Mesenchymal stem cell (in vitro differentiated cells and primary cell): ENCODE data around the gene RNPS1.

Experiments
- DNase-seq: peaks from one replicate; pipeline ENCODE4 v3.0.0-alpha.2; 2013
- H2AFZ ChIP-seq: one replicate; pipeline ENCODE4 v1.6.1; 2013; ENCODE audit warnings: low read depth, mild to moderate bottlenecking, control low read depth, inconsistent platforms, low read length, moderate library complexity
- H2AK5ac ChIP-seq: 2 replicates; pipeline ENCODE4 v1.6.1; 2013; ENCODE audit warnings: low read length, moderate library complexity, mild to moderate bottlenecking, inconsistent platforms; ENCODE audit not compliant: severe bottlenecking
- H2BK120ac ChIP-seq: one replicate; pipeline ENCODE4 v1.6.1; 2013; ENCODE audit warnings: low read depth, mild to moderate bottlenecking, inconsistent platforms, low read length, moderate library complexity
- H2BK12ac ChIP-seq, 2 experiments: one replicate each; pipeline ENCODE4 v1.6.1; 2013; ENCODE audit warnings: inconsistent platforms in 2 of 2, low read length in 2 of 2, mild to moderate bottlenecking in 2 of 2, moderate library complexity in 2 of 2, control low read depth in 1 of 2
- H2BK15ac ChIP-seq: one replicate; pipeline ENCODE4 v1.6.1; 2013; ENCODE audit warnings: mild to moderate bottlenecking, low read depth, inconsistent platforms; ENCODE audit not compliant: poor library complexity, severe bottlenecking
- H2BK5ac ChIP-seq: 2 replicates; pipeline ENCODE4 v1.6.1; 2013; ENCODE audit warnings: low read depth, mild to moderate bottlenecking, low read length, control low read depth, inconsistent platforms; ENCODE audit not compliant: poor library complexity, severe bottlenecking
- H3K14ac ChIP-seq, 2 experiments: one replicate each; pipeline ENCODE4 v1.6.1; 2013; ENCODE audit warnings: inconsistent platforms in 2 of 2, low read length in 2 of 2, control low read depth in 1 of 2, mild to moderate bottlenecking in 1 of 2, moderate library complexity in 1 of 2
- H3K18ac ChIP-seq, 2 experiments: one replicate each; pipeline ENCODE4 v1.6.1; 2013; ENCODE audit warnings: inconsistent platforms in 2 of 2, low read length in 2 of 2, control low read depth in 1 of 2, low read depth in 1 of 2, mild to moderate bottlenecking in 1 of 2
- H3K23ac ChIP-seq, 2 experiments: one replicate each; pipeline ENCODE4 v1.6.1; 2013; ENCODE audit warnings: inconsistent platforms in 2 of 2, low read length in 2 of 2, mild to moderate bottlenecking in 2 of 2, moderate library complexity in 2 of 2, control low read depth in 1 of 2
- H3K27ac ChIP-seq: 2 replicates; pipeline ENCODE4 v1.5.1; 2013; ENCODE audit warnings: mild to moderate bottlenecking, moderate library complexity, low read length, control low read depth, inconsistent platforms; ENCODE audit not compliant: poor library complexity, severe bottlenecking
- H3K27me3 ChIP-seq, 2 experiments: 2 replicates each; pipeline versions ENCODE4 v1.6.1 to v1.7.0; 2013; ENCODE audit warnings: low read length in 2 of 2, mild to moderate bottlenecking in 2 of 2, moderate library complexity in 2 of 2, control low read depth in 1 of 2, inconsistent platforms in 1 of 2; ENCODE audit not compliant: control insufficient read depth in 1 of 2, insufficient read depth in 1 of 2
- H3K36me3 ChIP-seq, 2 experiments: 2 replicates each; pipeline versions ENCODE4 v1.6.1 to v1.7.0; 2013; ENCODE audit warnings: low read length in 2 of 2, control low read depth in 1 of 2, inconsistent platforms in 1 of 2, low read depth in 1 of 2, mild to moderate bottlenecking in 1 of 2; ENCODE audit not compliant: insufficient read depth in 2 of 2, control insufficient read depth in 1 of 2
- H3K4ac ChIP-seq, 2 experiments: one replicate each; pipeline ENCODE4 v1.6.1; 2013; ENCODE audit warnings: inconsistent platforms in 2 of 2, low read length in 2 of 2, mild to moderate bottlenecking in 2 of 2, moderate library complexity in 2 of 2, control low read depth in 1 of 2, low read depth in 1 of 2
- H3K4me1 ChIP-seq: 2 replicates; pipeline ENCODE4 v1.6.1; 2013; ENCODE audit warnings: low read depth, low read length, control low read depth; ENCODE audit not compliant: control insufficient read depth, insufficient read depth
- H3K4me2 ChIP-seq: 2 replicates; pipeline ENCODE4 v1.6.1; 2013; ENCODE audit warnings: low read length, mild to moderate bottlenecking, inconsistent platforms; ENCODE audit not compliant: poor library complexity, severe bottlenecking
- H3K4me3 ChIP-seq, 2 experiments: 2 replicates each; pipeline versions ENCODE4 v1.5.1 to v1.7.0; 2013; ENCODE audit warnings: low read length in 2 of 2, mild to moderate bottlenecking in 2 of 2, control low read depth in 1 of 2, low read depth in 1 of 2; ENCODE audit not compliant: insufficient read depth in 1 of 2
- H3K79me1 ChIP-seq: replicated peaks from 2 replicates; pipeline ENCODE4 v1.6.1; 2013; ENCODE audit warnings: mild to moderate bottlenecking, control low read depth, low read length, inconsistent platforms; ENCODE audit not compliant: poor library complexity, severe bottlenecking
- H3K9ac ChIP-seq: 2 replicates; pipeline ENCODE4 v1.7.0; 2013; ENCODE audit warnings: mild to moderate bottlenecking, low read length, moderate library complexity
- H3K9me3 ChIP-seq: 2 replicates; pipeline ENCODE4 v1.7.0; 2013; ENCODE audit warnings: mild to moderate bottlenecking, low read length; ENCODE audit not compliant: control insufficient read depth
- H4K8ac ChIP-seq: one replicate; pipeline ENCODE4 v1.6.1; 2013; ENCODE audit warnings: inconsistent platforms, mild to moderate bottlenecking, low read length, moderate library complexity
- H4K91ac ChIP-seq: one replicate; pipeline ENCODE4 v1.6.1; 2013; ENCODE audit warnings: mild to moderate bottlenecking, low read length, inconsistent platforms
- WGBS: methylation state at CpG from one replicate; pipeline ENCODE4 v1.1.7; 2013; ENCODE audit warnings: mixed read lengths; 5-methylcytosine and 5-hydroxymethylcytosine counted together

RNPS1 gene

DNA sequence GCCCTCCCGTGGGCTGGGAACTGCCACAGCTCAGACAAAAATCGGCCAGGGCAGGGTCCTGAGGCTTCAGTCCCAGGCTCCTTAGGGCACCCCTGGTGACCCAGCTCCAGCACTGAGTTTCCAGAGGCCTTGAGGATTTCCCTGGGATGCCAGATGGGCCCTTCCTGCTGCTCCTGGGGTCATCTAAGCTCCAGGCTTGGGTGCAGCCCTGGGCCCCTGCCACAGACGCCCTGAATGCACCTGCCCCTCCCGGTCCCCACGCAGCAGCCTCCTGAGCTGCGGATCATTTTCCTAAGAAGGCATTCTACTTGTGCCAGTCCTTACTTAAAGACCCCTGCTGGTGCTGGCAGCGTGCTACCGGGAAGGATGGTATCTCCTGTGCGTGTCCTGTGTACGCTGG lies 6.0 kb upstream of the RNPS1 start:
- WGBS, result 83% methylated on average over 10 of the region's 10 CpGs
- no peak overlapping the region for H3K27ac ChIP-seq
- DNase-seq, result no peak
- no peak overlapping the region for H3K4ac ChIP-seq
- H3K9me3 ChIP-seq, result no peaks in the 10 kb centered on the region
- H3K27me3 ChIP-seq, result peaks cover 19 to 31% of the 10 kb centered on the region in 2 experiments
- no peak overlapping the region for H2AK5ac ChIP-seq
- no peak overlapping the region for H3K4me2 ChIP-seq
- no peak overlapping the region for H4K91ac ChIP-seq
- peaks cover 0 to 27% of the 10 kb centered on the region in 2 experiments for H3K36me3 ChIP-seq
- no peak overlapping the region for H2BK120ac ChIP-seq
- H3K9ac ChIP-seq, result no peak overlapping the region
- peaks cover 20% of the 10 kb centered on the region for H3K4me1 ChIP-seq
- H3K18ac ChIP-seq, result no peak overlapping the region
- H2BK15ac ChIP-seq, result no peak overlapping the region
- no peak overlapping the region for H2BK5ac ChIP-seq
- H3K23ac ChIP-seq, result no peak overlapping the region
- no peak overlapping the region for H4K8ac ChIP-seq
- no peak overlapping the region for H3K14ac ChIP-seq
- H2AFZ ChIP-seq, result no peak overlapping the region
- H3K79me1 ChIP-seq, result peaks cover 33% of the 10 kb centered on the region
- no peak overlapping the region for H3K4me3 ChIP-seq
- no peak overlapping the region for H2BK12ac ChIP-seq

DNA sequence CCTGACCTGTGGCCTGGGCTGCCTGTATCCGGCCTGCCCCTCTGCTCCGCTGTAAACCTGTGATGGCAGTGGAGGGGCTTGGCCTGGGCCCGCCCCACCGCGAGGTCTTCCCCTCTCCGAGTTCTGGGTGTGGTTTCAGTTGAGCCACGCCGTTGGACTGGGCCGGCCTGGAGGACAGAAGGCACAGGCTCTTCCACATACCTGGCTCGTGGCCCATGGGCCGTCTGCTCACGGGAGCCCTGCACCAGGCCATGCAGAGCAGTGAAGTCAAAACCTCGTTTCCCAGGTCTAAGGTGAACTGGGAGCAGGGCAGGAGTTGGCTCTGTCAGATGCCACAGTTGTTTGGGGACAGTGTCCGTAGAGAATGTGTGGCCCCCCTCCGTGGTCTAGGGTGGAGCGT lies 5.6 kb upstream of the RNPS1 start:
- Histone ChIP-seq H3K36me3 (peaks cover 0 to 27% of the 10 kb centered on the region in 2 experiments), H3K14ac (no peak overlapping the region), H2BK120ac (no peak overlapping the region), H3K9me3 (no peaks in the 10 kb centered on the region), H4K91ac (no peak overlapping the region), H3K4me3 (no peak overlapping the region), H3K27me3 (peaks cover 19 to 26% of the 10 kb centered on the region in 2 experiments), H3K4me1 (peaks cover 20% of the 10 kb centered on the region), H4K8ac (no peak overlapping the region), H3K4ac (no peak overlapping the region), H2AK5ac (no peak overlapping the region), H2BK5ac (no peak overlapping the region), H3K23ac (no peak overlapping the region), H2BK12ac (no peak overlapping the region), H3K79me1 (peaks cover 33% of the 10 kb centered on the region), H3K18ac (no peak overlapping the region), H3K4me2 (no peak overlapping the region), H3K9ac (no peak overlapping the region), H2BK15ac (no peak overlapping the region), H2AFZ (no peak overlapping the region), H3K27ac (no peak overlapping the region)
- DNase-seq, result no peak
- WGBS, result 96% methylated on average over 16 of the region's 16 CpGs

DNA sequence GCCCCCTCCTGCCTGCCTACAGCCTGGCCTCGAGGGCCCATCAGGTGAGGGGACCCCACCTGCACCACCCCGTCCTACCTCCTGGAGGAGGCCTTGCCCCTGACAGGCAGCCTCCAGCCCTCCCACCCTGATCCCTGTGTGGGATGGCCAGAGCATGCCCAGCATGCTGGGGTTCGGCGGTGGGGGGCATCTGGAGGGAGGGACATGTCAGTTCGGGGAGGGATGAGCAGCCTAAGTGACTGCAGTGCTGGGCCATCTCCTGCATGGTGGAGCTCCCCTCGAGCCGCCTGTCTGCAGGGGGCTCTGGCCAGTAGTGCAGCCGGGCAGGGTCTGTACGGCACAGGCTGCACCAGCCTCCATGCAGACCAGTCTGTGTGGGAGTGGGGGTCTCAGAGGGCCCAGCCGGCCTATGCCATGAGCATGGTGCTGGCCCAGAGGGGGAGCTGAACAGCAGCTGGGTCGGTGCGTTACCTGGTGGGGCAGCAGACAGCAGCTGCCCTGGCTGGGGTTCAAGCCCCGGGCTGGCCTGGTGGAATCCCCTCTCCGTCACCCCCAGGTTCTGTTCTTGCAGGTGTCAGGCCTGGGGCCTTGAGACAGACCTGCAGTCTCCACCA lies 4.0 kb upstream of the RNPS1 start:
- DNase-seq, result no peak
- Histone ChIP-seq H2BK12ac (no peak overlapping the region), H3K9me3 (no peaks in the 10 kb centered on the region), H4K91ac (no peak overlapping the region), H3K4ac (no peak overlapping the region), H3K9ac (no peak overlapping the region), H3K4me2 (no peak overlapping the region), H3K18ac (no peak overlapping the region), H4K8ac (no peak overlapping the region), H2BK15ac (no peak overlapping the region), H2AFZ (no peak overlapping the region), H2BK5ac (no peak overlapping the region), H3K23ac (no peak overlapping the region), H3K4me3 (peak overlapping the region in 1 of 2 experiments; percentile 16), H2BK120ac (no peak overlapping the region), H3K79me1 (peaks cover 33% of the 10 kb centered on the region), H2AK5ac (no peak overlapping the region), H3K27me3 (peaks cover 11 to 15% of the 10 kb centered on the region in 2 experiments), H3K4me1 (peaks cover 20% of the 10 kb centered on the region), H3K14ac (no peak overlapping the region), H3K36me3 (peaks cover 0 to 27% of the 10 kb centered on the region in 2 experiments), H3K27ac (no peak overlapping the region)
- WGBS, result 97% methylated on average over 14 of the region's 14 CpGs

DNA sequence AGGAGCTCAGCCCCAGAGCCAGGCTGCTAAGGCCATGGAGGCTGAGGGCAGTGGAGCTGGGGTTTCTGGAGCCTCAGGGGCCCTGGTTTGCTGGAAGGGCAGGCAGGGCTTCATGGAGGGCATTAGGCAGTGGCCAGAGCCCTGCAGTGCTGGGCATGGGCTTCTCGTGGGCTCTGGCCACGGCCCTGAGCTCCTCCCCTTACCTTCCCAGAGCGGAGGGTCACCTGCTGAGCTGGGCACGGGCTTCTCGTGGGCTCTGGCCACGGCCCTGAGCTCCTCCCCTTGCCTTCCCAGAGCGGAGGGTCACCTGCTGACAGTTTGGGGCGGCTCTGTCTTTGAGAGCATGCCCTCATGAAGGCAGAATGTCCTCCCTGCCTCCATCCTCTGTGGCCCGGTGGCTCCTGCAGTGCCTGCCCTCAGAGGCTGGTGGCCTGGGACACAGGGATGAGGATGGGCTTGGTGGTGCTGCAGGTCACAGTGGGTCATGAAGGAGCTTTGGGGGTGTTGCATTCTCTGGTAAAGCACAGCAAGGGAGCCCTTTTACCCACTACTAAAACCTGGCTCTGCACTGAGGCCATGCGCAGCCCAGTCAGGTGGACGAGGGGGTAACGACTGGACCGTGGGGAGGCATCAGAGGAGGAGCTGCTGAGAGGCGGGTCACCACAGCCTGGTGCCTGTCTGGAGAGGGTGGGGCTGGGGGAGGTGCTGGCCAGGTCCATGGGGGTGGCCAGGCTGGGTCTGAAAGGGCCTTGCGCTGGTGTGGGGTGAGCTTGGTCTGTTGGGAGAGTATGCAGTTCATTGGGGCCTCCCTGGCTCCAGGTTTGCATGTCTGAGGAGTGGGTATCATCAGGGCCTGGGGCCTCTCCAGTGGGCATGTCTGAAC lies 2.9 kb upstream of the RNPS1 start:
- Histone ChIP-seq H2BK120ac (no peak overlapping the region), H3K9ac (peak overlapping the region; percentile 91), H2BK12ac (no peak overlapping the region), H3K23ac (no peak overlapping the region), H2AK5ac (no peak overlapping the region), H2BK15ac (no peak overlapping the region), H4K8ac (no peak overlapping the region), H3K27ac (no peak overlapping the region), H3K27me3 (peaks cover under 1 to 3% of the 10 kb centered on the region in 2 experiments), H2AFZ (no peak overlapping the region), H3K4me1 (peaks cover 22% of the 10 kb centered on the region), H3K18ac (no peak overlapping the region), H3K79me1 (peaks cover 33% of the 10 kb centered on the region), H4K91ac (no peak overlapping the region), H2BK5ac (no peak overlapping the region), H3K4me3 (no peak overlapping the region), H3K9me3 (no peaks in the 10 kb centered on the region), H3K4me2 (no peak overlapping the region), H3K4ac (no peak overlapping the region), H3K36me3 (peaks cover 0 to 27% of the 10 kb centered on the region in 2 experiments), H3K14ac (no peak overlapping the region)
- no peak for DNase-seq
- WGBS, result 94% methylated on average over 14 of the region's 15 CpGs
